OCI-LY7 (cell line): ENCODE results near the gene OR51A7.

Source experiments
- CTCF ChIP-seq: fragments of 200-600 bp; sonication (generic); conservative IDR thresholded peaks from 2 replicates; pipeline ENCODE4 v1.5.1; 2014; ENCODE audit warnings: mild to moderate bottlenecking, antibody characterized with exemption, low read length, moderate library complexity, mixed read lengths
- EZH2phosphoT487 ChIP-seq: fragments of 200-600 bp; sonication (generic); IDR thresholded peaks from 2 replicates; pipeline ENCODE4 v1.6.1; 2018; ENCODE audit warnings: low read depth, borderline replicate concordance, mild to moderate bottlenecking, mixed run types, antibody characterized with exemption, low read length, moderate library complexity, mixed read lengths

- TF ChIP-seq CTCF (no peak), EZH2phosphoT487 (no peak)
Measured at GRCh38 chr11:4924239-4924638, 20.7 kb downstream of the OR51A7 start, which contains the start of gene OR51G1.
